ENCODE measurements around the gene DHX9. TPM values are rescaled to one million over a fixed set of nuclear protein-coding genes. Genes with fewer than 3 reads are reported as not detected.

Gene DHX9
- total RNA-seq, 4 donors from 2014 or later = 103 to 172 (median 144) TPM

DNA sequence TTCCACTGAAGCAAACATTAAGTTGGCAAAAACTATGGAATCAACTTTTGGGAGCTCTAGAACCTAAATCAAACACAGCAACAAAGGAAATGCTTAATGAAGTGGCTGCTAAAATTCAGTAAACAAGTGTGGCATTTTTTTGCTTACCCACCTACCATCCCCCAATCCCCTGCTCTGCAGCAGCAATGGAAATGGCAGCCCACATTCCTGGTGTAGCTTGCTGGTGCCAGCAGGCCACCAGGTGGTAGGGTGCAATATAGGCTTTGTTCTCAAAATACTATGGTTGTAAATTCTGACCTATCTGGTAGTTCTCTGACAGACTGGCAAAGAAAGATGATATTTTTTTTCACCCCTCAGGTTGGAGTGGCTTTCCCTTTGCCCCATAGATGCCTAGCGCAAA lies 71.0 kb downstream of the DHX9 start:
- H3K9me3 ChIP-seq = no peaks in the 10 kb centered on the region
- H3K36me3 ChIP-seq = no peaks in the 10 kb centered on the region
- intact Hi-C loops (cut with DNase I) = no loop called here
- no peak for TF ChIP-seq POLR2A (IDR thresholded peaks at IDR 0.05)
- TF ChIP-seq, protein P1, sequence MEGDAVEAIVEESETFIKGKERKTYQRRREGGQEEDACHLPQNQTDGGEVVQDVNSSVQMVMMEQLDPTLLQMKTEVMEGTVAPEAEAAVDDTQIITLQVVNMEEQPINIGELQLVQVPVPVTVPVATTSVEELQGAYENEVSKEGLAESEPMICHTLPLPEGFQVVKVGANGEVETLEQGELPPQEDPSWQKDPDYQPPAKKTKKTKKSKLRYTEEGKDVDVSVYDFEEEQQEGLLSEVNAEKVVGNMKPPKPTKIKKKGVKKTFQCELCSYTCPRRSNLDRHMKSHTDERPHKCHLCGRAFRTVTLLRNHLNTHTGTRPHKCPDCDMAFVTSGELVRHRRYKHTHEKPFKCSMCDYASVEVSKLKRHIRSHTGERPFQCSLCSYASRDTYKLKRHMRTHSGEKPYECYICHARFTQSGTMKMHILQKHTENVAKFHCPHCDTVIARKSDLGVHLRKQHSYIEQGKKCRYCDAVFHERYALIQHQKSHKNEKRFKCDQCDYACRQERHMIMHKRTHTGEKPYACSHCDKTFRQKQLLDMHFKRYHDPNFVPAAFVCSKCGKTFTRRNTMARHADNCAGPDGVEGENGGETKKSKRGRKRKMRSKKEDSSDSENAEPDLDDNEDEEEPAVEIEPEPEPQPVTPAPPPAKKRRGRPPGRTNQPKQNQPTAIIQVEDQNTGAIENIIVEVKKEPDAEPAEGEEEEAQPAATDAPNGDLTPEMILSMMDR (IDR thresholded peaks at IDR 0.05) = no peak
- H3K4me3 ChIP-seq (replicated peaks in 1 of 3) = no peak overlapping the region
- no peak for DNase-seq
- WGBS, 2 donors = 94 to 97% methylated on average over 1 of the region's 1 CpG
- no peak overlapping the region for H3K27ac ChIP-seq
- H3K4me1 ChIP-seq = no peaks in the 10 kb centered on the region
- no peaks in the 10 kb centered on the region for H3K27me3 ChIP-seq

DNA sequence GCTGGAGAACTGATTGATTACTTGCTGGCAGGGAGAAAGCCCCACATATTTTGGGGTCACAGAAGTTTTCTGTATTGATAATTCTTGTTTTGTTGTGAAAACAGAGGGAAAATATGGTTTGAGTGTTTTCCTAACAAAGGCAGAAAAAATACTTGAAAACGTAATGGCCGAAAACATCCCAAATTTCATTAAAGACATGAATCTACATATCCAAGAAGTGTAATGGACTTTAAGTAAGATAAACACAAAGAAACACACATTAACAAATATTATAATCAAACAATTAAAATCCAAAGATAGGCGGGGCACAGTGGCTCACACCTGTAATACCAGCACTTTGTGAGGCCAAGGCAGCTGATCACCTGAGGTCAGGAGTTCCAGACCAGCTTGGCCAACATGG lies 74.3 kb downstream of the DHX9 start:
- TF ChIP-seq, protein P1 (IDR thresholded peaks at IDR 0.05) = no peak
- Histone ChIP-seq H3K27ac (no peak overlapping the region), H3K27me3 (no peaks in the 10 kb centered on the region), H3K36me3 (no peaks in the 10 kb centered on the region), H3K4me3 (replicated peaks in 1 of 3) (no peak overlapping the region), H3K4me1 (no peaks in the 10 kb centered on the region), H3K9me3 (no peaks in the 10 kb centered on the region)
- WGBS, 2 donors = 96 to 98% methylated on average over 3 of the region's 3 CpGs
- intact Hi-C loops (cut with DNase I) = no loop called here
- no peak for DNase-seq

DNA sequence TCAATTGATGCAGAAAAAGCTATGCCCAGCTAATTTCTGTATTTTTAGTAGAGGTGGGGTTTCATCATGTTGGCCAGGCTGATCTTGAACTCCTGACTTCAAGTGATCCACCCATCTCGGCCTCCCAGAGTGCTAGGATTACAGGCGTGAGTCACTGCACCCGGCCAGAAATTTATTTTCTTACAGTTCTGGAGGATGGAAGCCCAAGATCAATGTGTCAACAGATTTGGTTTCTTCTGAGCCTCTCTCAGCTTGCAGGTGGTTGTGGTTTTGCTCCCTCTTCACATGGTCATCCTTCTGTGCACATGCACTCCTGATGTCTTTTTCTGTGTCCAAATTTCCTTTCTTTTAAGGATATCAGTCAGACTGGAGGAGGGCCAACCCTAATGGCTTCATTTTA lies 78.2 kb downstream of the DHX9 start:
- DNase-seq = no peak
- Histone ChIP-seq H3K4me1 (no peaks in the 10 kb centered on the region), H3K9me3 (no peaks in the 10 kb centered on the region), H3K4me3 (replicated peaks in 1 of 3) (no peak overlapping the region), H3K27ac (no peak overlapping the region), H3K36me3 (no peaks in the 10 kb centered on the region), H3K27me3 (no peaks in the 10 kb centered on the region)
- TF ChIP-seq POLR2A (IDR thresholded peaks at IDR 0.05) = no peak
- TF ChIP-seq, protein P1 (IDR thresholded peaks at IDR 0.05) = no peak
- intact Hi-C loops (cut with DNase I) = no loop called here
- WGBS, 2 donors = 80 to 90% methylated on average over 3 of the region's 3 CpGs

DNA sequence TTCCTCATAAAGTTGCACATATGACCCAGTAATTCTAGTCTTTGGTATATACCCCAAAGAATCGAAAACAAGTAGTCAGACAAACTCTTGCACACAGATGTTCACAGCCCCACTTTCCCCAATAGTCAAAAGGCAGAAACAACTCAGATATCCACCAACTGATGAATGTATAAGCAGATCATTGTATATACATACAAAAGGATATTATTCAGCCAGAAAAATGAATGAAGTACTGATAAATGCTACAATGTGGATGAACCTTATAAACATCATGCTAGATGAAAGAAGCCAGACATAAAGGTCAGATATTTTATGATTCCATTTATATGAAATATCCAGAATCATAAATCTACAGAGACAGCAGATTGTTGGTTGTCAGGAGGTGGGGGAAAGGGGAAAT lies 86.5 kb downstream of the DHX9 start:
- 80 to 93% methylated on average over 1 of the region's 1 CpG for WGBS, 2 donors

DNA sequence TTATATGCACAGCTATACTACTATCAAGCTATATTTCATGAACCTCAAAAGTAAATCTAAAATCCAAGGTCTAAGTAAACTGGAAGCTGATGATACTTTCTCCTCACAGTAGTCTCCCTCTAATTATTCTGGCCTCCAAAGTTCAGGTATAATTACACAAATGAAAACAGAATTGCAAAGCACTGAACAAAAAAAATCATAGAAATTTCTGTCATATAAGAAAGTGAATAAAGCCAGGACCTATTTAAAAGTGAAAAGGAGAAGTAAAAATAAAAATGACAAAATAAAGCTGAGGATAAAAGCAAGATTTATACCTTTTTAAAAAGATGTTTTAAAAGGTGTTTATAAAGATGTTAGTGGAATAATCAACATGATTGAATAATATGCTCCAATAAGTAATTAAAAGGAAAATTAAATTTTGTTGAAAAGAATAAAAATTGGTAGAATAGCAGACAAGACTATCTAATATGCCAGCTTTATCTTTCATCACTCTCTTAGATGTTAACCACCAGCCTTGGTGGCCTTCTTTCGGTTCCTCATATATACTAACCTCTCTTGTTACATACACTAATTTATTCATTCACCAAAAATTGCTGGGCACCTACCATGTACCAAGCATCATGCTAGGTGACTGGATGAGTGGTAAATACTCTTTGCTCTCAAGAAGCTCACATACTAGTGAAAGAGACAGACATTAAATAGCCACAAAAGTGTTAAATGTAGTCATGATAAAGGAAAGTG lies 88.7 kb downstream of the DHX9 start:
- Histone ChIP-seq H3K36me3 (no peaks in the 10 kb centered on the region), H3K4me1 (no peaks in the 10 kb centered on the region), H3K27ac (no peak overlapping the region), H3K27me3 (no peaks in the 10 kb centered on the region), H3K9me3 (no peaks in the 10 kb centered on the region), H3K4me3 (replicated peaks in 1 of 3) (no peak overlapping the region)
- DNase-seq = no peak
- TF ChIP-seq, protein P1 (IDR thresholded peaks at IDR 0.05) = no peak
- no peak for TF ChIP-seq POLR2A (IDR thresholded peaks at IDR 0.05)
- intact Hi-C loops (cut with DNase I) = no loop called here
- 78 to 100% methylated on average over 1 of the region's 1 CpG for WGBS, 2 donors

More for the DNA sequence above, 86.5 kb downstream of the DHX9 start:
- TF ChIP-seq, protein P1 (IDR thresholded peaks at IDR 0.05) = no peak
- no peak for TF ChIP-seq POLR2A (IDR thresholded peaks at IDR 0.05)
- no peaks in the 10 kb centered on the region for H3K27me3 ChIP-seq
- no peaks in the 10 kb centered on the region for H3K9me3 ChIP-seq
- H3K4me3 ChIP-seq (replicated peaks in 1 of 3) = no peak overlapping the region
- intact Hi-C loops (cut with DNase I) = no loop called here
- no peaks in the 10 kb centered on the region for H3K36me3 ChIP-seq
- DNase-seq = no peak
- no peaks in the 10 kb centered on the region for H3K4me1 ChIP-seq
- H3K27ac ChIP-seq = no peak overlapping the region

All from thyroid gland (tissue), 4 donors.